GM12874 (cell line): ENCODE data around the gene MED27.

Experiments used
- TF ChIP-seq, protein P1 (sequence below): IDR thresholded peaks from 2 replicates; pipeline ENCODE4 v1.5.1; 2011; ENCODE audit warnings: low read depth, mild to moderate bottlenecking, control low read depth, low read length, moderate library complexity; ENCODE audit not compliant: insufficient read depth

The MED27 gene

DNA sequence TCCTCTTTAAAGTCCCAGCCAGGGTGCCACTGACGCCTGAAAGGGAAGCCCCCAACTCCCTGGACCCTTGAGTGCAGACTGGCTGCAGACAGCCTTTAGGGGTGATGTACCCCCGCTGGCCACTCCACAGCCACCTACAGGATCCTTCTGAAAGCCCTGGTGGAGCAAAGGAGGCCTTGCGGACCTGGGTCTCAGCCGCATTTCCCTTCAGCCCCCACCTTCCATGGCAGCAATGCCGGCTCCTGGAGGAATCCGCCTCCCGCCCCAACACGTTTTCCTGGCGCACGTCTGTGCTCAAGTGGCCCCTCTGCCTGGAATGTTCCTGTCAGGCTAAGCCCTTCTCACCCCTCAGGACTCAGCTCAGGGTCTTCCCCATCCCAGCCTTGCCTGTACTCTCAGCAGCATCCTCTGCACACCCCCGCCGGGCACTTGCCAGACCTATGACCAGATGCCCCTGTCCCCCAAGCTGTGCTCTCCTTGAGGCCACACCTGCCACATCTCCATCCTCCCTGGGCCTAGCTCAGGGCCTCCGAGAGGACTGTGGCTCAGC lies 205.7 kb downstream of the MED27 start:
- TF ChIP-seq, protein P1, sequence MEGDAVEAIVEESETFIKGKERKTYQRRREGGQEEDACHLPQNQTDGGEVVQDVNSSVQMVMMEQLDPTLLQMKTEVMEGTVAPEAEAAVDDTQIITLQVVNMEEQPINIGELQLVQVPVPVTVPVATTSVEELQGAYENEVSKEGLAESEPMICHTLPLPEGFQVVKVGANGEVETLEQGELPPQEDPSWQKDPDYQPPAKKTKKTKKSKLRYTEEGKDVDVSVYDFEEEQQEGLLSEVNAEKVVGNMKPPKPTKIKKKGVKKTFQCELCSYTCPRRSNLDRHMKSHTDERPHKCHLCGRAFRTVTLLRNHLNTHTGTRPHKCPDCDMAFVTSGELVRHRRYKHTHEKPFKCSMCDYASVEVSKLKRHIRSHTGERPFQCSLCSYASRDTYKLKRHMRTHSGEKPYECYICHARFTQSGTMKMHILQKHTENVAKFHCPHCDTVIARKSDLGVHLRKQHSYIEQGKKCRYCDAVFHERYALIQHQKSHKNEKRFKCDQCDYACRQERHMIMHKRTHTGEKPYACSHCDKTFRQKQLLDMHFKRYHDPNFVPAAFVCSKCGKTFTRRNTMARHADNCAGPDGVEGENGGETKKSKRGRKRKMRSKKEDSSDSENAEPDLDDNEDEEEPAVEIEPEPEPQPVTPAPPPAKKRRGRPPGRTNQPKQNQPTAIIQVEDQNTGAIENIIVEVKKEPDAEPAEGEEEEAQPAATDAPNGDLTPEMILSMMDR: no peak

DNA sequence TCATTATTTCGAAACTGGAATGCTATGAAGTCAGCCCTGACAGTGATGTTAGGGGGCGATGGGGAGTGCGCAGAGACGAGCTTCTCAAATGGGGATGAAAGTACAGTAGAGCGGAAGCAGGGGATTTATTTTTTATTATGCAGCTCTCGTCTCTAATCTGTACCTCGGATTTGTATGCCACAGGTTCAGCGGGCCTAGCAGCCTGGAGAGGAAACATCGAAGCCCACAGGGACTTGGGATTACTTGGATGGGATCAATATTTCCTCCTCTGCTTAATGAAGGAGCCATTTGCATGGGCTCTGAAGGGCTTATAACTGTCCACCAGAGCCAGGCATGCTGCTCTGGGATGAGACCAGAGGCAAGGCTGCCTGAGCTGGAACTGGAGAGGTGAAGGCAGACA lies 206.3 kb downstream of the MED27 start:
- TF ChIP-seq, protein P1: no peak

DNA sequence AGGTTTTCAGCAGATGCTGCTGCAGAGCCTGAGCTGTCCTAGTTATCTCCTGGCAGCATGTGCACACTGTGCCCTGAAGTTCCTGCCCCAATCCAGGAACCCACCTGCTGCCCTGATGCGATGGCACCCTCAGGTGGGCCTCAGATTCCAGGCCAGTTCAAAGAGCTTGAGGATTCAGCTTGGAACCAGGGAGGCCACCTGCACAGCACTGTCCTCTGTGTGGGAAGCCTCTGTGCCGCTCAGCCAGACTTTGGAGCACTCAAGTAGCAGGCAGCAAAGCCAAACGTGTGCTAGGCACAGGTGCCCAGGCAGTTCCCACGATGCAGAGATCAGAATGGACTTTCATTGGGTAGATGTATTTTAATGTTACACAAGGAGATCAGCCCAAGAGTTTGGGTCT lies 207.0 kb downstream of the MED27 start:
- TF ChIP-seq, protein P1: no peak

DNA sequence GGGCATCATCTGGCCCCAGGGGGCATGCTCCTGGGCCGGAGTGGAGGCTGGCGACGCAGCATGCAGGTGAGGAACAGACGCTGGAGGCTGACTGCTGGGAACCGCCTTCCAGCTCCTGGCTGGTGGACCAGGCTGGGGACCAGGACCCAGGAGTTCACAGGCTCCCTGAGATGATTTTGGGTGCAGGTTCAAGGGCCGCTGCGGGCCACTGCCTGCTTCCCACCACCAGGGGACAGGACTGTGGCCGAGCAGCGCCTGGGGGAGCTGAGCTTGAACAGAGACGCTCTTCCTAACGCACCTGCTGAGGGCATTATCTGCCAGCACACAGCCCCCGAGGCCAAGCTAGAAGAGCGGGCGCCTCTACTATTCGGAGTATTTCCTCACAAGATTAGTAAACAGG lies 207.7 kb downstream of the MED27 start:
- TF ChIP-seq, protein P1: peak; percentile 29; the same call in 1 of the 2 replicates

DNA sequence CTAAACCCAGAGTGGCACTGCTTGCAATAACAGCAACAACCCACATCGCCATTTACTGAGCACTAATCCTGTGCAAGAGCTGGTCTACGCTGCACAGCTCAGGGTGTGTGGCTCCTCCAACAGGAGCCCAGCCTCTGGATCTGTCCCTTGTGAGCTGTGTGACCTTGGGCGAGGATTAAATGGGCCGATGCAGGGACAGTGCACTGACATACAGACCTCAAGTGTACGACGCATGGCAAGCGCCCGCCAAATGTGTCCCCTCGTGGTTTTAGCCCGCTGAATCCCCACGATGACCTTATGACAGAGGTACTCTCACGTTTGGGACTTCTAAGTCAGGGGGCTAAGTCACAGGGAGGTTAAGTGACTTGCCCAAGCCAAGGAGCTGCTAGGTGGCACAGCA lies 209.5 kb downstream of the MED27 start:
- TF ChIP-seq, protein P1: no peak

DNA sequence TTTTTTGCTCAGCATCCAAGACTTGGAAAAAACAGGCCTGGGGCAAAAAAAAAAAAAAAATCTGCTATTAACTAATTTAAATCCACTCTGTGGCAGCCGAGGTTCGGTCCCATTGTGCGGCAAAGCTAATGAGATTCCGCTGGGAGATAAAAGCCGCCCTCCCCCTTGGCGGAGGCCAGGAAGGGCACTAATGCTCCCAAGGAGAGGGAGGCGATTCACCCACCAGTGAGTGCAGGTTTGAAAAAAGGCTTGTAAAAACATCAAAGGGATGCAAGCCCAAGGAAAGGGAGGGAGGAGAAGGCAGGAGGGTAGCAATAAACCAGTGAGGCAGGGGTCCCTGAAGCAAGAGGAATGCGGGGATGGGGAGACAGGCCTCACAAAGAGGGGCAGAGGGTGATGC lies 210.3 kb downstream of the MED27 start:
- TF ChIP-seq, protein P1: no peak

DNA sequence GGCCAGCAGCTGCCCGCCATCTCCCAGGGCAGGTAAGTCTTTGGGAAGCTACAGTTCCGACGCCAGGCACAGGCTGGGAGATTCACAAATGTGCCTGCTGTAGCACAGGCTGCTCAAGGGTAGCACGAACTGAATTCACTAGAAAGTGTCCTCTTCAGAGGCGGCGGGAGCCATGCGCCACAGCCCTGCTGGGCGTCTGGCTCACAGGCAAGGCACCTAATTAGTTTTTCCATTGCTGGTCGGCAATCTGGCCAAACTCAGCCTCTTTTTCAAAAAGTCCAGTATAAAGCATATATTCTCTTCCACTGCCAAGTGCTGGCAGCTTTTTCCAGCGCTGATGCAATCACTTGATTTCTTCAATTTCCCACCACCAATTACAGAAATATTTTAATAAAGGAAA lies 210.9 kb downstream of the MED27 start:
- TF ChIP-seq, protein P1: no peak
